NCI-H748 (cell line): Measurements from ENCODE around the gene RBX1.

Experiments used
- DNase-seq: peaks from one replicate; lab custom pipeline; 2025; ENCODE audit not compliant: unreplicated experiment; lab: John Stamatoyannopoulos, UW

The RBX1 gene

GRCh38 chr22:41021613-41022454 is 70.7 kb downstream of the RBX1 start:
- DNase-seq: peak; percentile 84

- peak; percentile 93 for DNase-seq
Measured at GRCh38 chr22:41022470-41023298, 71.5 kb downstream of the RBX1 start.
